GM23338 (cell line): Measurements from ENCODE around the gene GRIA4. TPM values are rescaled to one million over a fixed set of nuclear protein-coding genes. Genes with fewer than 3 reads are reported as not detected.

Experiments
- ATAC-seq: fragments of 200-7000 bp; cut with Tn5 transposase; 3 replicates; pipeline ENCODE4 v1.9.1; 2020
- DNase-seq: peaks from one replicate; pipeline ENCODE4 v3.0.0-alpha.2; 2015; ENCODE audit warnings: low spot score
- H2AFZ ChIP-seq: fragments of 200-600 bp; sonication (generic); 2 replicates; pipeline ENCODE4 v1.8.0; 2016; ENCODE audit warnings: antibody characterized with exemption, mild to moderate bottlenecking, moderate library complexity
- H3F3A ChIP-seq: fragments of 200-600 bp; sonication (generic); replicated peaks from 2 replicates; pipeline ENCODE4 v1.8.0; 2017; ENCODE audit warnings: antibody characterized with exemption, mixed run types, low read depth
- H3K27ac ChIP-seq: fragments of 200-600 bp; sonication (generic); 2 replicates; pipeline ENCODE4 v1.6.1; 2016; ENCODE audit warnings: low read depth
- H3K27me3 ChIP-seq: fragments of 200-600 bp; sonication (generic); 2 replicates; pipeline ENCODE4 v1.8.0; 2016; ENCODE audit warnings: mild to moderate bottlenecking, mixed run types, moderate library complexity; ENCODE audit not compliant: insufficient read depth
- H3K36me3 ChIP-seq: fragments of 200-600 bp; sonication (generic); 2 replicates; pipeline ENCODE4 v1.8.0; 2016; ENCODE audit warnings: mild to moderate bottlenecking; ENCODE audit not compliant: insufficient read depth
- H3K4me1 ChIP-seq: fragments of 200-600 bp; sonication (generic); 2 replicates; pipeline ENCODE4 v1.8.0; 2016; ENCODE audit warnings: mild to moderate bottlenecking, moderate library complexity; ENCODE audit not compliant: insufficient read depth
- H3K4me2 ChIP-seq: fragments of 200-600 bp; sonication (generic); 2 replicates; pipeline ENCODE4 v1.7.1; 2017; ENCODE audit warnings: mixed run types
- H3K4me3 ChIP-seq: fragments of 200-600 bp; sonication (generic); 2 replicates; pipeline ENCODE4 v1.6.1; 2016; ENCODE audit warnings: mixed run types
- H3K79me2 ChIP-seq: fragments of 200-600 bp; sonication (generic); replicated peaks from 2 replicates; pipeline ENCODE4 v1.8.0; 2017; ENCODE audit warnings: mild to moderate bottlenecking; ENCODE audit not compliant: insufficient read depth
- H3K9me2 ChIP-seq: fragments of 200-600 bp; sonication (generic); 2 replicates; pipeline ENCODE4 v1.8.0; 2017; ENCODE audit not compliant: insufficient read depth
- H4K20me1 ChIP-seq: fragments of 200-600 bp; sonication (generic); replicated peaks from 2 replicates; pipeline ENCODE4 v1.8.0; 2017; ENCODE audit warnings: mild to moderate bottlenecking; ENCODE audit not compliant: insufficient read depth
- H3K27ac Mint-ChIP-seq: 2 replicates; pipeline ENCODE4 v1.8.0; 2020; ENCODE audit warnings: inconsistent platforms, mild to moderate bottlenecking, moderate library complexity, mixed read lengths
- H3K27me3 Mint-ChIP-seq: 3 replicates; pipeline ENCODE4 v1.8.0; 2022; ENCODE audit warnings: low read depth, mild to moderate bottlenecking, moderate library complexity, mixed read lengths, inconsistent platforms; ENCODE audit not compliant: insufficient read depth, poor library complexity
- H3K36me3 Mint-ChIP-seq: 3 replicates; pipeline ENCODE4 v1.8.0; 2021; ENCODE audit warnings: low read depth, mild to moderate bottlenecking, inconsistent platforms, moderate library complexity, mixed read lengths
- H3K4me1 Mint-ChIP-seq: 3 replicates; pipeline ENCODE4 v1.8.0; 2020; ENCODE audit warnings: mild to moderate bottlenecking, inconsistent platforms, mixed read lengths
- H3K4me3 Mint-ChIP-seq: 3 replicates; pipeline ENCODE4 v1.8.0; 2021; ENCODE audit warnings: moderate library complexity, mild to moderate bottlenecking, inconsistent platforms, mixed read lengths
- H3K9me3 Mint-ChIP-seq: 3 replicates; pipeline ENCODE4 v1.8.0; 2020; ENCODE audit warnings: moderate library complexity, mild to moderate bottlenecking, inconsistent platforms, mixed read lengths
- CREB1 ChIP-seq: fragments of 250-450 bp; sonication (Bioruptor Pico); IDR thresholded peaks from 2 replicates; pipeline ENCODE4 v1.5.0; 2020; ENCODE audit warnings: low read depth, mild to moderate bottlenecking, moderate library complexity
- EZH2 ChIP-seq: fragments of 200-600 bp; sonication (generic); IDR thresholded peaks from one replicate; pipeline ENCODE4 v1.8.0; 2017; ENCODE audit warnings: antibody characterized with exemption, mild to moderate bottlenecking, low read depth; ENCODE audit not compliant: unreplicated experiment
- EZH2phosphoT487 ChIP-seq: fragments of 200-600 bp; sonication (generic); IDR thresholded peaks from one replicate; pipeline ENCODE4 v1.8.1; 2018; ENCODE audit warnings: antibody characterized with exemption; ENCODE audit not compliant: unreplicated experiment
- JUNB ChIP-seq: IDR thresholded peaks from one replicate; pipeline ENCODE4 v1.6.1; 2016; ENCODE audit warnings: antibody characterized with exemption; ENCODE audit not compliant: unreplicated experiment
- NANOG ChIP-seq: IDR thresholded peaks from 2 replicates; pipeline ENCODE4 v1.6.1; 2016; ENCODE audit warnings: antibody characterized with exemption, borderline replicate concordance
- POLR2AphosphoS5 ChIP-seq: IDR thresholded peaks from 2 replicates; pipeline ENCODE4 v1.6.1; 2016; ENCODE audit warnings: antibody characterized with exemption, low read depth
- STAT1 ChIP-seq: IDR thresholded peaks from one replicate; pipeline ENCODE4 v1.6.1; 2016; ENCODE audit warnings: antibody characterized with exemption; ENCODE audit not compliant: unreplicated experiment
- ZNF114 ChIP-seq: fragments of 250-450 bp; sonication (Bioruptor Pico); IDR thresholded peaks from 2 replicates; pipeline ENCODE4 v1.5.0; 2020; ENCODE audit warnings: mild to moderate bottlenecking, moderate library complexity
- ZNF331 ChIP-seq: fragments of 250-450 bp; sonication (Bioruptor Pico); IDR thresholded peaks from 2 replicates; pipeline ENCODE4 v1.5.0; 2020; ENCODE audit warnings: low read depth, mild to moderate bottlenecking, moderate library complexity
- polyA plus RNA-seq: library from polyadenylated mRNA; unstranded; fragments of >200 nt; fragmentation: Nextera tagmentation; extraction: Ambion mirVana; gene quantifications from 2 replicates; pipeline ENCODE4 v1.2.1, GENCODE V29; 2016
- total RNA-seq: library from RNA; depleted of rRNA; stranded (reverse); fragments of >200 nt; shearing (Covaris generic); gene quantifications from 2 replicates; pipeline ENCODE4 v1.2.3, GENCODE V29; 2014
- TF ChIP-seq, protein P1 (sequence below), 2 experiments: fragments of 200-600 bp in 1 of 2; sonication (generic) in 1 of 2; conservative IDR thresholded peaks; 2 replicates each; pipeline versions ENCODE4 v1.5.1 to v1.6.1; 2016 to 2017; ENCODE audit warnings: antibody characterized with exemption in 2 of 2, low read depth in 2 of 2, mild to moderate bottlenecking in 2 of 2, moderate library complexity in 1 of 2
- TF ChIP-seq, protein P2 (sequence below): fragments of 250-450 bp; sonication (Bioruptor Pico); IDR thresholded peaks from 2 replicates; pipeline ENCODE4 v1.5.0; 2020; ENCODE audit warnings: mild to moderate bottlenecking, moderate library complexity
- TF ChIP-seq, protein P3 (sequence below): IDR thresholded peaks from one replicate; pipeline ENCODE4 v1.6.1; 2018; ENCODE audit warnings: antibody characterized with exemption; ENCODE audit not compliant: unreplicated experiment

The GRIA4 gene
- total and polyA plus RNA-seq, 2 experiments from 2014 or later = 17.8 to 71.1 TPM

DNA sequence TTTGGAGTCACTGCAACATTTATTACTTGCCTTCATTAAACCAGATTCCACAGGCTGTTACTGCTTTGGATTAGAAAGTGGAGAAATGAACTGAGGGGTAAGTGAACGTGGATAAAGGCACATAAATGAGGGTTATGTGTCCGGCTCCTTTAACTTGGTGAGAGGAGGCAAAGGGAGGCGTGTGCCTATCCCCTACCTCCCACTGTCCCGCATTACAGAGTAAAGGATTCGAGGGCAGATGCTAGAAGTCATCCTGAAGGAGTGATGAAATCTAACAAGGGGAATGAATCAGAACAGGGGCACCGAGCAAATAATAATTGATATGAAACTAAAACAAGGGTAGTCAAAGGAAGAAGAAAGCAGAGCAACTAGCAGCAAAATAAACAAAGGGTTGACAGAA lies 147.2 kb downstream of the GRIA4 start (continued):
- TF ChIP-seq, protein P1, sequence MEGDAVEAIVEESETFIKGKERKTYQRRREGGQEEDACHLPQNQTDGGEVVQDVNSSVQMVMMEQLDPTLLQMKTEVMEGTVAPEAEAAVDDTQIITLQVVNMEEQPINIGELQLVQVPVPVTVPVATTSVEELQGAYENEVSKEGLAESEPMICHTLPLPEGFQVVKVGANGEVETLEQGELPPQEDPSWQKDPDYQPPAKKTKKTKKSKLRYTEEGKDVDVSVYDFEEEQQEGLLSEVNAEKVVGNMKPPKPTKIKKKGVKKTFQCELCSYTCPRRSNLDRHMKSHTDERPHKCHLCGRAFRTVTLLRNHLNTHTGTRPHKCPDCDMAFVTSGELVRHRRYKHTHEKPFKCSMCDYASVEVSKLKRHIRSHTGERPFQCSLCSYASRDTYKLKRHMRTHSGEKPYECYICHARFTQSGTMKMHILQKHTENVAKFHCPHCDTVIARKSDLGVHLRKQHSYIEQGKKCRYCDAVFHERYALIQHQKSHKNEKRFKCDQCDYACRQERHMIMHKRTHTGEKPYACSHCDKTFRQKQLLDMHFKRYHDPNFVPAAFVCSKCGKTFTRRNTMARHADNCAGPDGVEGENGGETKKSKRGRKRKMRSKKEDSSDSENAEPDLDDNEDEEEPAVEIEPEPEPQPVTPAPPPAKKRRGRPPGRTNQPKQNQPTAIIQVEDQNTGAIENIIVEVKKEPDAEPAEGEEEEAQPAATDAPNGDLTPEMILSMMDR (conservative IDR thresholded peaks at IDR 0.05; ENCODE audit: low read depth in 2 of 2) = no peak
- TF ChIP-seq EZH2phosphoT487 (no peak), STAT1 (no peak), CREB1 (no peak), JUNB (no peak)
- TF ChIP-seq, protein P2, sequence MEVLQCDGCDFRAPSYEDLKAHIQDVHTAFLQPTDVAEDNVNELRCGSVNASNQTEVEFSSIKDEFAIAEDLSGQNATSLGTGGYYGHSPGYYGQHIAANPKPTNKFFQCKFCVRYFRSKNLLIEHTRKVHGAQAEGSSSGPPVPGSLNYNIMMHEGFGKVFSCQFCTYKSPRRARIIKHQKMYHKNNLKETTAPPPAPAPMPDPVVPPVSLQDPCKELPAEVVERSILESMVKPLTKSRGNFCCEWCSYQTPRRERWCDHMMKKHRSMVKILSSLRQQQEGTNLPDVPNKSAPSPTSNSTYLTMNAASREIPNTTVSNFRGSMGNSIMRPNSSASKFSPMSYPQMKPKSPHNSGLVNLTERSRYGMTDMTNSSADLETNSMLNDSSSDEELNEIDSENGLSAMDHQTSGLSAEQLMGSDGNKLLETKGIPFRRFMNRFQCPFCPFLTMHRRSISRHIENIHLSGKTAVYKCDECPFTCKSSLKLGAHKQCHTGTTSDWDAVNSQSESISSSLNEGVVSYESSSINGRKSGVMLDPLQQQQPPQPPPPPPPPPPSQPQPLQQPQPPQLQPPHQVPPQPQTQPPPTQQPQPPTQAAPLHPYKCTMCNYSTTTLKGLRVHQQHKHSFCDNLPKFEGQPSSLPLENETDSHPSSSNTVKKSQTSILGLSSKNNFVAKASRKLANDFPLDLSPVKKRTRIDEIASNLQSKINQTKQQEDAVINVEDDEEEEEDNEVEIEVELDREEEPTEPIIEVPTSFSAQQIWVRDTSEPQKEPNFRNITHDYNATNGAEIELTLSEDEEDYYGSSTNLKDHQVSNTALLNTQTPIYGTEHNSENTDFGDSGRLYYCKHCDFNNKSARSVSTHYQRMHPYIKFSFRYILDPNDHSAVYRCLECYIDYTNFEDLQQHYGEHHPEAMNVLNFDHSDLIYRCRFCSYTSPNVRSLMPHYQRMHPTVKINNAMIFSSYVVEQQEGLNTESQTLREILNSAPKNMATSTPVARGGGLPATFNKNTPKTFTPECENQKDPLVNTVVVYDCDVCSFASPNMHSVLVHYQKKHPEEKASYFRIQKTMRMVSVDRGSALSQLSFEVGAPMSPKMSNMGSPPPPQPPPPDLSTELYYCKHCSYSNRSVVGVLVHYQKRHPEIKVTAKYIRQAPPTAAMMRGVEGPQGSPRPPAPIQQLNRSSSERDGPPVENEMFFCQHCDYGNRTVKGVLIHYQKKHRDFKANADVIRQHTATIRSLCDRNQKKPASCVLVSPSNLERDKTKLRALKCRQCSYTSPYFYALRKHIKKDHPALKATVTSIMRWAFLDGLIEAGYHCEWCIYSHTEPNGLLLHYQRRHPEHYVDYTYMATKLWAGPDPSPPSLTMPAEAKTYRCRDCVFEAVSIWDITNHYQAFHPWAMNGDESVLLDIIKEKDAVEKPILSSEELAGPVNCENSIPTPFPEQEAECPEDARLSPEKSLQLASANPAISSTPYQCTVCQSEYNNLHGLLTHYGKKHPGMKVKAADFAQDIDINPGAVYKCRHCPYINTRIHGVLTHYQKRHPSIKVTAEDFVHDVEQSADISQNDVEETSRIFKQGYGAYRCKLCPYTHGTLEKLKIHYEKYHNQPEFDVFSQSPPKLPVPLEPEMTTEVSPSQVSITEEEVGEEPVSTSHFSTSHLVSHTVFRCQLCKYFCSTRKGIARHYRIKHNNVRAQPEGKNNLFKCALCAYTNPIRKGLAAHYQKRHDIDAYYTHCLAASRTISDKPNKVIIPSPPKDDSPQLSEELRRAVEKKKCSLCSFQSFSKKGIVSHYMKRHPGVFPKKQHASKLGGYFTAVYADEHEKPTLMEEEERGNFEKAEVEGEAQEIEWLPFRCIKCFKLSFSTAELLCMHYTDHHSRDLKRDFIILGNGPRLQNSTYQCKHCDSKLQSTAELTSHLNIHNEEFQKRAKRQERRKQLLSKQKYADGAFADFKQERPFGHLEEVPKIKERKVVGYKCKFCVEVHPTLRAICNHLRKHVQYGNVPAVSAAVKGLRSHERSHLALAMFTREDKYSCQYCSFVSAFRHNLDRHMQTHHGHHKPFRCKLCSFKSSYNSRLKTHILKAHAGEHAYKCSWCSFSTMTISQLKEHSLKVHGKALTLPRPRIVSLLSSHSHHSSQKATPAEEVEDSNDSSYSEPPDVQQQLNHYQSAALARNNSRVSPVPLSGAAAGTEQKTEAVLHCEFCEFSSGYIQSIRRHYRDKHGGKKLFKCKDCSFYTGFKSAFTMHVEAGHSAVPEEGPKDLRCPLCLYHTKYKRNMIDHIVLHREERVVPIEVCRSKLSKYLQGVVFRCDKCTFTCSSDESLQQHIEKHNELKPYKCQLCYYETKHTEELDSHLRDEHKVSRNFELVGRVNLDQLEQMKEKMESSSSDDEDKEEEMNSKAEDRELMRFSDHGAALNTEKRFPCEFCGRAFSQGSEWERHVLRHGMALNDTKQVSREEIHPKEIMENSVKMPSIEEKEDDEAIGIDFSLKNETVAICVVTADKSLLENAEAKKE (CRISPR knock-in tag) = no peak

DNA sequence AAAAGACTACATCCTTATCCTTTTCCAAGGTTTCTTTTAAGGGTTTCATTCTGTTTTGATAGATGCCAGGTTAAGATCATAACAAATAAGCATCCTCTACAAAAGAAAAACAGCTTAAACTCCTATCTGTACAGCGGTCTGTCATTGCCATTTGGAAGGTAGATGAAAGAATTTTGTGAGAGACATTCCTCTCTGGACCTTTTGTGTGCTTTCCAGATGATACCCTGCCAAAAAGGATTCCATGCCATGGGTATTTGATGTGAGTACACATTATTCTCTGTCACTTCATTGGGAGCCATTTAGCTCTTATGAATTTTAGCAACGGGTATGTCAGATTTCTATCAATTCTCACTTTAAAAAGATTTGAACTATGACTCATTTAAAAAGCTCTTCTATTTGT lies 153.7 kb downstream of the GRIA4 start:
- Histone ChIP-seq H4K20me1 (no peaks in the 10 kb centered on the region), H3K4me2 (no peak overlapping the region), H3K4me3 (no peak overlapping the region), H3F3A (no peaks in the 10 kb centered on the region), H2AFZ (no peak overlapping the region), H3K4me1 (peaks cover 4% of the 10 kb centered on the region; the same call in 1 of the 2 replicates), H3K9me2 (no peaks in the 10 kb centered on the region), H3K36me3 (no peaks in the 10 kb centered on the region), H3K27me3 (no peaks in the 10 kb centered on the region), H3K27ac (no peak overlapping the region), H3K79me2 (no peaks in the 10 kb centered on the region)
- DNase-seq (no peak), ATAC-seq (no peak)
- Mint-ChIP-seq H3K27me3 (peaks cover 1% of the 10 kb centered on the region), H3K4me3 (no peak overlapping the region), H3K36me3 (no peaks in the 10 kb centered on the region), H3K4me1 (peaks cover 7% of the 10 kb centered on the region; the same call in 2 of the 3 replicates), H3K9me3 (no peaks in the 10 kb centered on the region), H3K27ac (no peak overlapping the region)
- TF ChIP-seq ZNF114 (CRISPR knock-in tag) = no peak
- TF ChIP-seq EZH2 = no peak
- TF ChIP-seq ZNF331 (CRISPR knock-in tag) = no peak
- TF ChIP-seq, protein P3, sequence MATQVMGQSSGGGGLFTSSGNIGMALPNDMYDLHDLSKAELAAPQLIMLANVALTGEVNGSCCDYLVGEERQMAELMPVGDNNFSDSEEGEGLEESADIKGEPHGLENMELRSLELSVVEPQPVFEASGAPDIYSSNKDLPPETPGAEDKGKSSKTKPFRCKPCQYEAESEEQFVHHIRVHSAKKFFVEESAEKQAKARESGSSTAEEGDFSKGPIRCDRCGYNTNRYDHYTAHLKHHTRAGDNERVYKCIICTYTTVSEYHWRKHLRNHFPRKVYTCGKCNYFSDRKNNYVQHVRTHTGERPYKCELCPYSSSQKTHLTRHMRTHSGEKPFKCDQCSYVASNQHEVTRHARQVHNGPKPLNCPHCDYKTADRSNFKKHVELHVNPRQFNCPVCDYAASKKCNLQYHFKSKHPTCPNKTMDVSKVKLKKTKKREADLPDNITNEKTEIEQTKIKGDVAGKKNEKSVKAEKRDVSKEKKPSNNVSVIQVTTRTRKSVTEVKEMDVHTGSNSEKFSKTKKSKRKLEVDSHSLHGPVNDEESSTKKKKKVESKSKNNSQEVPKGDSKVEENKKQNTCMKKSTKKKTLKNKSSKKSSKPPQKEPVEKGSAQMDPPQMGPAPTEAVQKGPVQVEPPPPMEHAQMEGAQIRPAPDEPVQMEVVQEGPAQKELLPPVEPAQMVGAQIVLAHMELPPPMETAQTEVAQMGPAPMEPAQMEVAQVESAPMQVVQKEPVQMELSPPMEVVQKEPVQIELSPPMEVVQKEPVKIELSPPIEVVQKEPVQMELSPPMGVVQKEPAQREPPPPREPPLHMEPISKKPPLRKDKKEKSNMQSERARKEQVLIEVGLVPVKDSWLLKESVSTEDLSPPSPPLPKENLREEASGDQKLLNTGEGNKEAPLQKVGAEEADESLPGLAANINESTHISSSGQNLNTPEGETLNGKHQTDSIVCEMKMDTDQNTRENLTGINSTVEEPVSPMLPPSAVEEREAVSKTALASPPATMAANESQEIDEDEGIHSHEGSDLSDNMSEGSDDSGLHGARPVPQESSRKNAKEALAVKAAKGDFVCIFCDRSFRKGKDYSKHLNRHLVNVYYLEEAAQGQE = no peak
- TF ChIP-seq, protein P1 (conservative IDR thresholded peaks at IDR 0.05; ENCODE audit: low read depth in 2 of 2) = no peak
- no peak for TF ChIP-seq CREB1
- no peak for TF ChIP-seq POLR2AphosphoS5
- TF ChIP-seq NANOG = no peak
